Measurements from ENCODE around the gene SAP30BP. TPM values are rescaled to one million over a fixed set of nuclear protein-coding genes. Genes with fewer than 3 reads are reported as not detected.

SAP30BP gene
- total and polyA plus RNA-seq, 2 donors (not counting 3 experiments of a cell fraction or from before 2014, with no cell fraction given): 116 to 151 TPM

- no peak overlapping the region for H3K27ac ChIP-seq (ENCODE audit: insufficient read depth, low read depth, low read length)
- peaks cover 11% of the 10 kb centered on the region for H3K4me1 ChIP-seq (ENCODE audit: control insufficient read depth, extremely low read depth, insufficient read depth, low read length)
- POLR2A ChIA-PET: no interaction called here
- no peaks in the 10 kb centered on the region for H3K9me3 ChIP-seq (replicated peaks; ENCODE audit: control insufficient read depth, insufficient read depth, low read length)
- BruUV-seq (replicated peaks): no TSS peak
- H3K9me1 ChIP-seq (replicated peaks; ENCODE audit: control insufficient read depth, extremely low read depth, insufficient read depth, low read length): no peaks in the 10 kb centered on the region
- H3K27me3 ChIP-seq (ENCODE audit: control insufficient read depth in 2 of 2, insufficient read depth in 2 of 2, low read length in 2 of 2): no peaks in the 10 kb centered on the region
- no peak overlapping the region for H3K9ac ChIP-seq (replicated peaks; ENCODE audit: extremely low read depth, insufficient read depth, low read length)
- H3K4me3 ChIP-seq (replicated peaks in 1 of 3; ENCODE audit: insufficient read depth in 1 of 3, low read depth in 1 of 3, low read length in 3 of 3): no peak overlapping the region
- no peak overlapping the region for H2AFZ ChIP-seq (ENCODE audit: low read depth, low read length)
- H4K20me1 ChIP-seq (replicated peaks; ENCODE audit: control insufficient read depth, extremely low read depth, insufficient read depth, low read length): no peaks in the 10 kb centered on the region
- FAIRE-seq: no peak
- dilution Hi-C loops (cut with MboI; ENCODE audit: extremely low pct_ligation_motif_present, low sequenced_read_pairs): no loop called here
- no peak overlapping the region for H3K4me2 ChIP-seq (ENCODE audit: insufficient read depth, low read length)
- no peaks in the 10 kb centered on the region for H3K79me2 ChIP-seq (ENCODE audit: control insufficient read depth, insufficient read depth, low read length)
- TF ChIP-seq GATA2 (IDR thresholded peaks at IDR 0.05; ENCODE audit: insufficient read depth, insufficient read length, low read depth, low read length): no peak
- no peak for TF ChIP-seq POLR2AphosphoS5 (IDR thresholded peaks at IDR 0.05; ENCODE audit: insufficient read depth, low read depth, low read length)
- TF ChIP-seq POLR2A (IDR thresholded peaks at IDR 0.05; ENCODE audit: low read depth, low read length): no peak
- no peak for TF ChIP-seq EZH2 (IDR thresholded peaks at IDR 0.05; ENCODE audit: borderline replicate concordance, low read depth, low read length, severe bottlenecking)
- TF ChIP-seq MYC (IDR thresholded peaks at IDR 0.05; ENCODE audit: low read depth, low read length): no peak
- no peak for TF ChIP-seq CTCF (IDR thresholded peaks at IDR 0.05; ENCODE audit: extremely low read depth in 1 of 2, insufficient read depth in 1 of 2, low read depth in 1 of 2, low read length in 2 of 2)
- no peak for TF ChIP-seq MAX (IDR thresholded peaks at IDR 0.05; ENCODE audit: insufficient read depth, insufficient read length)
- TF ChIP-seq JUN (IDR thresholded peaks at IDR 0.05; ENCODE audit: borderline replicate concordance, insufficient read depth, insufficient read length, low read depth): no peak
- intact Hi-C loops (cut with micrococcal nuclease): no loop called here
- CTCF ChIA-PET: interaction anchor here (0.6 to 16.3 kb wide), 7 partner anchors 9 to 254 kb away, joined by 3 to 625 read pairs (median 7); no protein-coding TSS in a partner anchor
- no peak for DNase-seq (ENCODE audit: low read depth, low spot score)
- H3K36me3 ChIP-seq (ENCODE audit: control insufficient read depth in 2 of 2, extremely low read depth in 1 of 2, insufficient read depth in 2 of 2, low read length in 2 of 2): no peaks in the 10 kb centered on the region
Observed at GRCh38 chr17:75629157-75629556, 38.0 kb upstream of the SAP30BP start.

All from endothelial cell of umbilical vein (primary cell).